HepG2 (cell line): Measurements from ENCODE around the gene SCGB2A2. TPM values are rescaled to one million over a fixed set of nuclear protein-coding genes. Genes with fewer than 3 reads are reported as not detected.

Experiments used
- BORCS8-MEF2B ChIP-seq: sonication (generic); formaldehyde crosslinking; IDR thresholded peaks from 2 replicates; pipeline ENCODE4 v1.8.0; 2022; ENCODE audit warnings: mild to moderate bottlenecking, missing genetic modification reagents
- BRF2 ChIP-seq: sonication (generic); formaldehyde crosslinking; IDR thresholded peaks from 2 replicates; pipeline ENCODE4 v1.8.1; 2022; ENCODE audit warnings: mild to moderate bottlenecking, missing genetic modification reagents
- KLF11 ChIP-seq: IDR thresholded peaks from 2 replicates; pipeline ENCODE4 v1.6.1; 2016; ENCODE audit warnings: missing compliant biosample characterization
- KMT2B ChIP-seq: IDR thresholded peaks from 2 replicates; pipeline ENCODE4 v1.6.1; 2016; ENCODE audit warnings: missing genetic modification reagents, missing compliant biosample characterization
- PATZ1 ChIP-seq: sonication (generic); formaldehyde crosslinking; IDR thresholded peaks from 2 replicates; pipeline ENCODE4 v1.4.0; 2020; ENCODE audit warnings: missing genetic modification reagents
- SMARCE1 ChIP-seq: fragments of 450-650 bp; IDR thresholded peaks from 2 replicates; pipeline ENCODE4 v1.6.1; 2017; ENCODE audit warnings: borderline replicate concordance
- SMYD3 ChIP-seq: sonication (generic); formaldehyde crosslinking; IDR thresholded peaks from 2 replicates; pipeline ENCODE4 v1.8.1; 2023; ENCODE audit warnings: mild to moderate bottlenecking, missing genetic modification reagents
- SRY ChIP-seq: sonication (generic); formaldehyde crosslinking; IDR thresholded peaks from 2 replicates; pipeline ENCODE4 v1.8.0; 2022; ENCODE audit warnings: mild to moderate bottlenecking, missing genetic modification reagents
- ZFP41 ChIP-seq: sonication (generic); formaldehyde crosslinking; IDR thresholded peaks from 2 replicates; pipeline ENCODE4 v1.4.0; 2020; ENCODE audit warnings: mild to moderate bottlenecking, missing genetic modification reagents, borderline replicate concordance
- ZNF335 ChIP-seq: sonication (generic); formaldehyde crosslinking; IDR thresholded peaks from 2 replicates; pipeline ENCODE4 v1.4.0; 2020; ENCODE audit warnings: missing genetic modification reagents
- ZNF530 ChIP-seq: sonication (generic); formaldehyde crosslinking; IDR thresholded peaks from 2 replicates; pipeline ENCODE4 v1.5.0; 2020; ENCODE audit warnings: low read depth, mild to moderate bottlenecking, missing genetic modification reagents
- ZNF549 ChIP-seq: sonication (generic); formaldehyde crosslinking; IDR thresholded peaks from 2 replicates; pipeline ENCODE4 v1.5.0; 2020; ENCODE audit warnings: missing genetic modification reagents
- ZNF563 ChIP-seq: sonication (generic); formaldehyde crosslinking; IDR thresholded peaks from 2 replicates; pipeline ENCODE4 v1.8.0; 2022; ENCODE audit warnings: mild to moderate bottlenecking, moderate library complexity, missing genetic modification reagents
- ZNF607 ChIP-seq: sonication (generic); formaldehyde crosslinking; IDR thresholded peaks from 2 replicates; pipeline ENCODE4 v1.5.1; 2020; ENCODE audit warnings: missing genetic modification reagents, mild to moderate bottlenecking, borderline replicate concordance
- ZNF644 ChIP-seq: IDR thresholded peaks from 2 replicates; pipeline ENCODE4 v1.6.1; 2016; ENCODE audit warnings: low read depth
- polyA plus RNA-seq, 8 experiments: library from polyadenylated mRNA; depleted of rRNA in 3 of 8; stranded (reverse) in 7 of 8; unstranded in 1 of 8; fragments of >200 nt; fragmentation: Illumina TruSeq in 4 of 8; extraction: Trizol in 4 of 8; gene quantifications; 2 replicates each; pipeline versions ENCODE4 v1.2.1 to v1.2.3, GENCODE V29; 2011 to 2016; ENCODE audit warnings: low read depth in 4 of 8, missing spikeins in 1 of 8, mixed read lengths in 1 of 8; ENCODE audit not compliant: insufficient read depth in 1 of 8
- total RNA-seq, 5 experiments: library from RNA; depleted of rRNA; stranded (reverse); fragments of >200 nt; fragmentation: Illumina TruSeq; extraction: Trizol; gene quantifications; 2 replicates each; pipeline ENCODE4 v1.2.3, GENCODE V29; 2016; ENCODE audit warnings: low read depth in 1 of 5
- TF ChIP-seq, protein P1 (sequence below): sonication (generic); formaldehyde crosslinking; IDR thresholded peaks from 2 replicates; pipeline ENCODE4 v1.4.0; 2020; ENCODE audit warnings: mild to moderate bottlenecking, missing genetic modification reagents
- TF ChIP-seq, protein P2 (sequence below): sonication (generic); formaldehyde crosslinking; IDR thresholded peaks from 2 replicates; pipeline ENCODE4 v1.5.0; 2020; ENCODE audit warnings: mild to moderate bottlenecking, missing genetic modification reagents, borderline replicate concordance
- TF ChIP-seq, protein P3 (sequence below): sonication (generic); formaldehyde crosslinking; IDR thresholded peaks from 2 replicates; pipeline ENCODE4 v1.4.0; 2020; ENCODE audit warnings: missing genetic modification reagents, low read depth, mild to moderate bottlenecking, borderline replicate concordance
- TF ChIP-seq, protein P4 (sequence below): sonication (generic); formaldehyde crosslinking; IDR thresholded peaks from 2 replicates; pipeline ENCODE4 v1.4.0; 2020; ENCODE audit warnings: missing genetic modification reagents

The SCGB2A2 gene
- total and polyA plus RNA-seq, 2 of the 13 experiments (the other 11 are each of a cell fraction or from before 2014, with no cell fraction given): 0.12 TPM; not detected in 1

GRCh38 chr11:62245271-62245753 lies 24.6 kb upstream of the SCGB2A2 start (continued):
- TF ChIP-seq ZNF530 (CRISPR knock-in tag) (no peak), ZNF335 (CRISPR knock-in tag) (0 out of 2 replicates have a peak, but pooled peaks have one; percentile 48), ZNF644 (CRISPR knock-in tag) (peak; percentile 28; the same call in 1 of the 2 replicates), SMYD3 (0 out of 2 replicates have a peak, but pooled peaks have one; percentile 36), ZNF549 (CRISPR knock-in tag) (no peak), ZFP41 (CRISPR knock-in tag) (no peak), KMT2B (CRISPR knock-in tag) (0 out of 2 replicates have a peak, but pooled peaks have one; percentile 34), KLF11 (CRISPR knock-in tag) (peak; percentile 66; the same call in 1 of the 2 replicates), PATZ1 (CRISPR knock-in tag) (0 out of 2 replicates have a peak, but pooled peaks have one; percentile 21), SMARCE1 (no peak), SRY (CRISPR knock-in tag) (peak; percentile 81; the same call in 1 of the 2 replicates), BRF2 (CRISPR knock-in tag) (no peak), ZNF563 (CRISPR knock-in tag) (no peak), ZNF607 (peak; percentile 80; the same call in 1 of the 2 replicates), BORCS8-MEF2B (CRISPR knock-in tag) (peak; percentile 73; the same call in 1 of the 2 replicates)
- TF ChIP-seq, protein P1, sequence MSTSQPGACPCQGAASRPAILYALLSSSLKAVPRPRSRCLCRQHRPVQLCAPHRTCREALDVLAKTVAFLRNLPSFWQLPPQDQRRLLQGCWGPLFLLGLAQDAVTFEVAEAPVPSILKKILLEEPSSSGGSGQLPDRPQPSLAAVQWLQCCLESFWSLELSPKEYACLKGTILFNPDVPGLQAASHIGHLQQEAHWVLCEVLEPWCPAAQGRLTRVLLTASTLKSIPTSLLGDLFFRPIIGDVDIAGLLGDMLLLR (CRISPR knock-in tag): 0 out of 2 replicates have a peak, but pooled peaks have one; percentile 57
- TF ChIP-seq, protein P2, sequence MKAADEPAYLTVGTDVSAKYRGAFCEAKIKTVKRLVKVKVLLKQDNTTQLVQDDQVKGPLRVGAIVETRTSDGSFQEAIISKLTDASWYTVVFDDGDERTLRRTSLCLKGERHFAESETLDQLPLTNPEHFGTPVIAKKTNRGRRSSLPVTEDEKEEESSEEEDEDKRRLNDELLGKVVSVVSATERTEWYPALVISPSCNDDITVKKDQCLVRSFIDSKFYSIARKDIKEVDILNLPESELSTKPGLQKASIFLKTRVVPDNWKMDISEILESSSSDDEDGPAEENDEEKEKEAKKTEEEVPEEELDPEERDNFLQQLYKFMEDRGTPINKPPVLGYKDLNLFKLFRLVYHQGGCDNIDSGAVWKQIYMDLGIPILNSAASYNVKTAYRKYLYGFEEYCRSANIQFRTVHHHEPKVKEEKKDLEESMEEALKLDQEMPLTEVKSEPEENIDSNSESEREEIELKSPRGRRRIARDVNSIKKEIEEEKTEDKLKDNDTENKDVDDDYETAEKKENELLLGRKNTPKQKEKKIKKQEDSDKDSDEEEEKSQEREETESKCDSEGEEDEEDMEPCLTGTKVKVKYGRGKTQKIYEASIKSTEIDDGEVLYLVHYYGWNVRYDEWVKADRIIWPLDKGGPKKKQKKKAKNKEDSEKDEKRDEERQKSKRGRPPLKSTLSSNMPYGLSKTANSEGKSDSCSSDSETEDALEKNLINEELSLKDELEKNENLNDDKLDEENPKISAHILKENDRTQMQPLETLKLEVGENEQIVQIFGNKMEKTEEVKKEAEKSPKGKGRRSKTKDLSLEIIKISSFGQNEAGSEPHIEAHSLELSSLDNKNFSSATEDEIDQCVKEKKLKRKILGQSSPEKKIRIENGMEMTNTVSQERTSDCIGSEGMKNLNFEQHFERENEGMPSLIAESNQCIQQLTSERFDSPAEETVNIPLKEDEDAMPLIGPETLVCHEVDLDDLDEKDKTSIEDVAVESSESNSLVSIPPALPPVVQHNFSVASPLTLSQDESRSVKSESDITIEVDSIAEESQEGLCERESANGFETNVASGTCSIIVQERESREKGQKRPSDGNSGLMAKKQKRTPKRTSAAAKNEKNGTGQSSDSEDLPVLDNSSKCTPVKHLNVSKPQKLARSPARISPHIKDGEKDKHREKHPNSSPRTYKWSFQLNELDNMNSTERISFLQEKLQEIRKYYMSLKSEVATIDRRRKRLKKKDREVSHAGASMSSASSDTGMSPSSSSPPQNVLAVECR: peak; percentile 26; the same call in 1 of the 2 replicates
- TF ChIP-seq, protein P3, sequence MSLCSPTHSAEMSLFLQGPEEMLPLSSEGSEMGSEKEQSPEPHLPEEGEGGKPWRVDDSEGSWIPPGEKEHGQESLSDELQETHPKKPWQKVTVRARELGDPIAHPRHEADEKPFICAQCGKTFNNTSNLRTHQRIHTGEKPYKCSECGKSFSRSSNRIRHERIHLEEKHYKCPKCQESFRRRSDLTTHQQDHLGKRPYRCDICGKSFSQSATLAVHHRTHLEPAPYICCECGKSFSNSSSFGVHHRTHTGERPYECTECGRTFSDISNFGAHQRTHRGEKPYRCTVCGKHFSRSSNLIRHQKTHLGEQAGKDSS (CRISPR knock-in tag): no peak
- TF ChIP-seq, protein P4, sequence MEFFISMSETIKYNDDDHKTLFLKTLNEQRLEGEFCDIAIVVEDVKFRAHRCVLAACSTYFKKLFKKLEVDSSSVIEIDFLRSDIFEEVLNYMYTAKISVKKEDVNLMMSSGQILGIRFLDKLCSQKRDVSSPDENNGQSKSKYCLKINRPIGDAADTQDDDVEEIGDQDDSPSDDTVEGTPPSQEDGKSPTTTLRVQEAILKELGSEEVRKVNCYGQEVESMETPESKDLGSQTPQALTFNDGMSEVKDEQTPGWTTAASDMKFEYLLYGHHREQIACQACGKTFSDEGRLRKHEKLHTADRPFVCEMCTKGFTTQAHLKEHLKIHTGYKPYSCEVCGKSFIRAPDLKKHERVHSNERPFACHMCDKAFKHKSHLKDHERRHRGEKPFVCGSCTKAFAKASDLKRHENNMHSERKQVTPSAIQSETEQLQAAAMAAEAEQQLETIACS (CRISPR knock-in tag): no peak
